GM12801 (cell line): ENCODE measurements around the gene ERCC6L2.

Experiments used
- CTCF ChIP-seq: IDR thresholded peaks from one replicate; pipeline ENCODE4 v1.5.1; 2011; ENCODE audit warnings: control low read depth; ENCODE audit not compliant: insufficient read length; ENCODE audit errors: extremely low read depth

Gene ERCC6L2

DNA sequence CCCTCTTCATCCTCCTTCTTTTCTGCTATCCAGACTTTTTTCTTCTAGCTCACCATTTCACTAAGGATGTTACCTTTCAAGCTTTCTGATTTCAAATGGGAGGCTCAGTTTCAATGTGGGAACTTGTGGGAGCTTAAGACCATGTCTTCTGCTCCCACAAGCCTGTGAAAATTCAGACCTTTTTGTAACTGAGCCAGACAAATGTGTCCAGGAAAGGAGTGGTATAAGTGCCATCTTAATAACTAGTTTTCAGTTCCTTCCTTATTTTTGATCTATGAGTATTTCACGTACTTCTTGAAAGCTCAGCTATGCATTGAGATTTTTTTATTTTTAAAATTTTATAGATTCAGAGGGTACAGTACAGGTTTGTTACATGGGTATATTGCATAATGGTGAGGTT is 4.6 kb upstream of the ERCC6L2 start:
- no peak for TF ChIP-seq CTCF

GRCh38 chr9:95874303-95874988 is 1.0 kb upstream of the ERCC6L2 start:
- no peak for TF ChIP-seq CTCF

- no peak for TF ChIP-seq CTCF
Observed at GRCh38 chr9:95874989-95875304, 544 bp upstream of the ERCC6L2 start.

DNA sequence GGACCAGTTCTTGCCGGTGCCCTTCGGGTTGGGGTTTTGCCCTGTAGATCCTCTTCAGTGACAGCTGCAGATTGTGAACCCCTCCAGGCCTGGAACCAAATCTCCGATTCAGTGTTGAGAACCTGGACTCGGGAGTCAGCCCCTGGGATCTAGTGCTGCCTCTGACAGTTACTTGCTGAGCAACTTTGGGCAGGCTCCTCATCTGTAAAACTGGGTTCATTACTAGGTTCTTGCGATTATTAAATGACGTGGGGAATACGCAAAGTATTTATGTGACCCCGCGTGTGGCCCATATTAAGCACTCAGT is 600 bp downstream of the ERCC6L2 start:
- TF ChIP-seq CTCF: no peak

- no peak for TF ChIP-seq CTCF
Observed at GRCh38 chr9:95876595-95876994, 1.1 kb downstream of the ERCC6L2 start.

DNA sequence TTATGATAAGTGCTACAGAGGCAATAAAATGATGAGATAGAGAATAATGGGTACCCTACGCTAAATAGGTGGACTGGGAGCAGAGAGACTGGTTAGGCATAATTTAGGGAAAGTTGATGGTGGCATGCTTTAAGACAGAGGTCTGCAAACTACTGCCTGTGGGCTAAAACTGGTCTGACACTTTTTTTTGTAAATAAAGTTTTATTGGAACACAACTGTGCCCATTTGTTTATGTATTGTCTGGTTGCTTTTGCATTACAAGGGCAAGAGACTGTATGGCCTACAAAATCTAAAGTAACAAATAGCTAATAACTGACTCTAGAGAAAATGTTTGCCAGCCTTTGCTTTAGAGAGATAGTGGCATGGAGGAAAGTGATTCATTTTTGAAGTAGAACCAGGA is 2.5 kb downstream of the ERCC6L2 start:
- no peak for TF ChIP-seq CTCF

- no peak for TF ChIP-seq CTCF
Observed at GRCh38 chr9:95879591-95879990, 4.1 kb downstream of the ERCC6L2 start.
